ENCODE results near the gene MLST8. TPM values are rescaled to one million over a fixed set of nuclear protein-coding genes. Genes with fewer than 3 reads are reported as not detected.

The MLST8 gene
- total and polyA plus RNA-seq, 2 donors (not counting 3 experiments of a cell fraction or from before 2014, with no cell fraction given): 36.9 to 129 TPM

DNA sequence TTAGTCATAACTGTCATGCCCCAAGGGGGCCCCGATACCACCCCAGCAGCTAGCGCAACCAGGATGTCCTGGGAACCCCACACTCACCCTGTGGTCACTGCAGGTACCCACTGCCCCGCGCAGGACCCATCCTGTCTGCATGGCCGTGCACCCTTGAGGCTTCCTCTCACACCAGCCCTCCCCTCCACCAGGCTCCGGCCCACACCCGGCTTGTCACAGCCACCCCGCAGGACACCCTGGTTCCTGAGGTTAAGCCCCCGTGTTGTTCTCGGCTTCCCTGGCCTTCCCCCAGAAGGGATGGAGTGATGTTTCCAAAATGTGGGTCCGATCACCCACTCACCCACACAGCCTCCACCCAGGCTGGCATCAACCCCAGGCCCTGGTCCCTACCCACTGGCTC lies 38.5 kb downstream of the MLST8 start:
- dilution Hi-C loops (cut with MboI; ENCODE audit: extremely low pct_ligation_motif_present, low sequenced_read_pairs) (no loop called here), intact Hi-C loops (cut with micrococcal nuclease) (no loop called here)
- no TSS peak for BruUV-seq (replicated peaks)
- H3K4me3 ChIP-seq (replicated peaks in 1 of 3; ENCODE audit: insufficient read depth in 1 of 3, low read depth in 1 of 3, low read length in 3 of 3): no peak overlapping the region
- H2AFZ ChIP-seq (ENCODE audit: low read depth, low read length): no peak overlapping the region
- peaks cover 12 to 33% of the 10 kb centered on the region in 2 experiments for H3K36me3 ChIP-seq (ENCODE audit: control insufficient read depth in 2 of 2, extremely low read depth in 1 of 2, insufficient read depth in 2 of 2, low read length in 2 of 2)
- no peaks in the 10 kb centered on the region for H3K4me1 ChIP-seq (ENCODE audit: control insufficient read depth, extremely low read depth, insufficient read depth, low read length)
- H3K4me2 ChIP-seq (ENCODE audit: insufficient read depth, low read length): no peak overlapping the region
- no peak overlapping the region for H3K27ac ChIP-seq (ENCODE audit: insufficient read depth, low read depth, low read length)
- ChIA-PET CTCF (no interaction called here), POLR2A (no interaction called here)
- no peaks in the 10 kb centered on the region for H3K9me1 ChIP-seq (replicated peaks; ENCODE audit: control insufficient read depth, extremely low read depth, insufficient read depth, low read length)
- H3K9ac ChIP-seq (replicated peaks; ENCODE audit: extremely low read depth, insufficient read depth, low read length): no peak overlapping the region
- no peaks in the 10 kb centered on the region for H4K20me1 ChIP-seq (replicated peaks; ENCODE audit: control insufficient read depth, extremely low read depth, insufficient read depth, low read length)
- no peak for DNase-seq (ENCODE audit: low read depth, low spot score)
- no peaks in the 10 kb centered on the region for H3K9me3 ChIP-seq (replicated peaks; ENCODE audit: control insufficient read depth, insufficient read depth, low read length)
- no peaks in the 10 kb centered on the region for H3K27me3 ChIP-seq (ENCODE audit: control insufficient read depth in 2 of 2, insufficient read depth in 2 of 2, low read length in 2 of 2)
- no peaks in the 10 kb centered on the region for H3K79me2 ChIP-seq (ENCODE audit: control insufficient read depth, insufficient read depth, low read length)
- TF ChIP-seq MYC (IDR thresholded peaks at IDR 0.05; ENCODE audit: low read depth, low read length): no peak
- no peak for FAIRE-seq

GRCh38 chr16:2244301-2244700 lies 39.0 kb downstream of the MLST8 start:
- H3K79me2 ChIP-seq (ENCODE audit: control insufficient read depth, insufficient read depth, low read length): peaks cover 2% of the 10 kb centered on the region
- TF ChIP-seq CTCF (IDR thresholded peaks at IDR 0.05; ENCODE audit: extremely low read depth in 1 of 2, insufficient read depth in 1 of 2, low read depth in 1 of 2, low read length in 2 of 2) (peak in 1 of 2 donors; percentile 3), JUN (IDR thresholded peaks at IDR 0.05; ENCODE audit: borderline replicate concordance, insufficient read depth, insufficient read length, low read depth) (no peak)
- no peaks in the 10 kb centered on the region for H3K4me1 ChIP-seq (ENCODE audit: control insufficient read depth, extremely low read depth, insufficient read depth, low read length)
- H3K4me2 ChIP-seq (ENCODE audit: insufficient read depth, low read length): no peak overlapping the region
- no peak overlapping the region for H2AFZ ChIP-seq (ENCODE audit: low read depth, low read length)
- no peaks in the 10 kb centered on the region for H3K9me1 ChIP-seq (replicated peaks; ENCODE audit: control insufficient read depth, extremely low read depth, insufficient read depth, low read length)
- dilution Hi-C loops (cut with MboI; ENCODE audit: extremely low pct_ligation_motif_present, low sequenced_read_pairs): no loop called here
- POLR2A ChIA-PET: no interaction called here
- no peaks in the 10 kb centered on the region for H3K27me3 ChIP-seq (ENCODE audit: control insufficient read depth in 2 of 2, insufficient read depth in 2 of 2, low read length in 2 of 2)
- no TSS peak for BruUV-seq (replicated peaks)
- H3K9me3 ChIP-seq (replicated peaks; ENCODE audit: control insufficient read depth, insufficient read depth, low read length): no peaks in the 10 kb centered on the region
- intact Hi-C loops (cut with micrococcal nuclease): no loop called here
- DNase-seq (ENCODE audit: low read depth, low spot score) (no peak), FAIRE-seq (no peak)
- H3K9ac ChIP-seq (replicated peaks; ENCODE audit: extremely low read depth, insufficient read depth, low read length): no peak overlapping the region
- no peaks in the 10 kb centered on the region for H4K20me1 ChIP-seq (replicated peaks; ENCODE audit: control insufficient read depth, extremely low read depth, insufficient read depth, low read length)
- CTCF ChIA-PET: no interaction called here
- H3K36me3 ChIP-seq (ENCODE audit: control insufficient read depth in 2 of 2, extremely low read depth in 1 of 2, insufficient read depth in 2 of 2, low read length in 2 of 2): peaks cover 12 to 33% of the 10 kb centered on the region in 2 experiments
- H3K4me3 ChIP-seq (replicated peaks in 1 of 3; ENCODE audit: insufficient read depth in 1 of 3, low read depth in 1 of 3, low read length in 3 of 3): no peak overlapping the region
- no peak overlapping the region for H3K27ac ChIP-seq (ENCODE audit: insufficient read depth, low read depth, low read length)

All from endothelial cell of umbilical vein (primary cell).